Femur (tissue), 1 donor: ENCODE measurements around the gene NR4A3.
"Not testable (repeated sequence)": the region's sequence is repeated elsewhere in the genome, so short reads cannot be mapped to it uniquely, and the experiment has no call there.

Source experiments
- DNase-seq: peaks from one replicate; pipeline ENCODE4 v3.0.0-alpha.2; 2017

NR4A3 gene

GRCh38 chr9:99821396-99822108 is at the start of gene NR4A3:
Gene NR4A3, plus strand, starts transcription at chr9:99821885. Its CDS starts 6,158 bp downstream, at chr9:99828043.
- DNase-seq, result peak; percentile 96

- no peak for DNase-seq
These were observed 48.1 kb upstream of the NR4A3 start for GRCh38 chr9:99773468-99774138.

- DNase-seq, result no peak
These were observed 43.4 kb upstream of the NR4A3 start for GRCh38 chr9:99778308-99778707.

- DNase-seq, result no peak
These were observed 42.8 kb upstream of the NR4A3 start for GRCh38 chr9:99778836-99779235.

- DNase-seq, result no peak
These were observed 42.4 kb upstream of the NR4A3 start for GRCh38 chr9:99779277-99779676.

- not testable (repeated sequence) for DNase-seq
These were observed 39.3 kb upstream of the NR4A3 start for GRCh38 chr9:99782349-99782748.

- DNase-seq, result no peak
These were observed 38.5 kb upstream of the NR4A3 start for GRCh38 chr9:99782962-99783718.

- no peak for DNase-seq
These were observed 37.9 kb upstream of the NR4A3 start for GRCh38 chr9:99783799-99784198.

- no peak for DNase-seq
These were observed 36.6 kb upstream of the NR4A3 start for GRCh38 chr9:99785010-99785590.

GRCh38 chr9:99787556-99787955 is 34.1 kb upstream of the NR4A3 start:
- DNase-seq, result no peak

- no peak for DNase-seq
These were observed 28.2 kb upstream of the NR4A3 start for GRCh38 chr9:99793528-99793927.

GRCh38 chr9:99796231-99796630 is 25.5 kb upstream of the NR4A3 start:
- DNase-seq, result no peak

GRCh38 chr9:99801775-99802174 is 19.9 kb upstream of the NR4A3 start:
- DNase-seq, result no peak

GRCh38 chr9:99803694-99804093 is 18.0 kb upstream of the NR4A3 start:
- no peak for DNase-seq

GRCh38 chr9:99807276-99807852 is 14.3 kb upstream of the NR4A3 start:
- DNase-seq, result peak; percentile 67

GRCh38 chr9:99807956-99808355 is 13.7 kb upstream of the NR4A3 start:
- DNase-seq, result no peak

GRCh38 chr9:99808454-99808853 is 13.2 kb upstream of the NR4A3 start:
- DNase-seq, result no peak

- no peak for DNase-seq
These were observed 11.9 kb upstream of the NR4A3 start for GRCh38 chr9:99809586-99810319.

- no peak for DNase-seq
These were observed 10.5 kb upstream of the NR4A3 start for GRCh38 chr9:99811172-99811571.

- no peak for DNase-seq
These were observed 9.9 kb upstream of the NR4A3 start for GRCh38 chr9:99811598-99812383.

- no peak for DNase-seq
These were observed 7.9 kb upstream of the NR4A3 start for GRCh38 chr9:99813739-99814138.
